Inflammatory macrophage treated with lipopolysaccharide for 4 hours (primary cell): ENCODE measurements around the gene ITPRIP.
A peak's percentile ranks its signal among the peaks of the same experiment; 100 is the strongest.

Source experiments
- DNase-seq: peaks from one replicate; pipeline ENCODE4 v3.0.0-alpha.2; 2020

Gene ITPRIP

GRCh38 chr10:104337985-104338735, at the start of gene ITPRIP:
Gene ITPRIP, minus strand, starts transcription at chr10:104338465. Its CDS starts 22,414 bp downstream, at chr10:104316051.
- peak; percentile 89 for DNase-seq

- no peak for DNase-seq
Measured at GRCh38 chr10:104387130-104387888, 49.0 kb upstream of the ITPRIP start.

- DNase-seq: no peak
Measured at GRCh38 chr10:104380336-104380735, 42.1 kb upstream of the ITPRIP start.

GRCh38 chr10:104376784-104377300, 38.6 kb upstream of the ITPRIP start:
- no peak for DNase-seq

- DNase-seq: peak; percentile 33
Measured at GRCh38 chr10:104374591-104374990, 36.3 kb upstream of the ITPRIP start.

- DNase-seq: no peak
Measured at GRCh38 chr10:104371753-104372152, 33.5 kb upstream of the ITPRIP start.

GRCh38 chr10:104368381-104368780, 30.1 kb upstream of the ITPRIP start:
- DNase-seq: no peak

GRCh38 chr10:104367904-104368303, 29.6 kb upstream of the ITPRIP start:
- DNase-seq: no peak

GRCh38 chr10:104359811-104360210, 21.5 kb upstream of the ITPRIP start:
- DNase-seq: peak; percentile 49

- peak; percentile 99 for DNase-seq
Measured at GRCh38 chr10:104353325-104354048, 15.2 kb upstream of the ITPRIP start, which contains the start of gene CFAP58. Gene CFAP58, plus strand, starts transcription at chr10:104353833. Its CDS starts 65 bp downstream, at chr10:104353898.

- peak; percentile 91 for DNase-seq
Measured at GRCh38 chr10:104351919-104352318, 13.7 kb upstream of the ITPRIP start.

GRCh38 chr10:104351061-104351702, 12.9 kb upstream of the ITPRIP start:
- peak; percentile 98 for DNase-seq

- peak; percentile 76 for DNase-seq
Measured at GRCh38 chr10:104350127-104350635, 11.9 kb upstream of the ITPRIP start.

GRCh38 chr10:104349623-104350126, 11.4 kb upstream of the ITPRIP start:
- peak; percentile 96 for DNase-seq

GRCh38 chr10:104348601-104349000, 10.3 kb upstream of the ITPRIP start:
- no peak for DNase-seq

- no peak for DNase-seq
Measured at GRCh38 chr10:104347295-104348045, 9.2 kb upstream of the ITPRIP start.

- no peak for DNase-seq
Measured at GRCh38 chr10:104345941-104346340, 7.7 kb upstream of the ITPRIP start.

- DNase-seq: no peak
Measured at GRCh38 chr10:104345515-104345914, 7.2 kb upstream of the ITPRIP start.

GRCh38 chr10:104344219-104344618, 6.0 kb upstream of the ITPRIP start:
- DNase-seq: no peak

GRCh38 chr10:104342941-104343411, 4.7 kb upstream of the ITPRIP start:
- DNase-seq: no peak

- DNase-seq: no peak
Measured at GRCh38 chr10:104340641-104341040, 2.4 kb upstream of the ITPRIP start.
